LNCAP (cell line): ENCODE results near the gene SNRPD1.

Experiments used
- CTCF ChIP-seq: fragments of 450-650 bp; IDR thresholded peaks from 2 replicates; pipeline ENCODE4 v1.5.1; 2017; ENCODE audit warnings: mild to moderate bottlenecking

Gene SNRPD1

DNA sequence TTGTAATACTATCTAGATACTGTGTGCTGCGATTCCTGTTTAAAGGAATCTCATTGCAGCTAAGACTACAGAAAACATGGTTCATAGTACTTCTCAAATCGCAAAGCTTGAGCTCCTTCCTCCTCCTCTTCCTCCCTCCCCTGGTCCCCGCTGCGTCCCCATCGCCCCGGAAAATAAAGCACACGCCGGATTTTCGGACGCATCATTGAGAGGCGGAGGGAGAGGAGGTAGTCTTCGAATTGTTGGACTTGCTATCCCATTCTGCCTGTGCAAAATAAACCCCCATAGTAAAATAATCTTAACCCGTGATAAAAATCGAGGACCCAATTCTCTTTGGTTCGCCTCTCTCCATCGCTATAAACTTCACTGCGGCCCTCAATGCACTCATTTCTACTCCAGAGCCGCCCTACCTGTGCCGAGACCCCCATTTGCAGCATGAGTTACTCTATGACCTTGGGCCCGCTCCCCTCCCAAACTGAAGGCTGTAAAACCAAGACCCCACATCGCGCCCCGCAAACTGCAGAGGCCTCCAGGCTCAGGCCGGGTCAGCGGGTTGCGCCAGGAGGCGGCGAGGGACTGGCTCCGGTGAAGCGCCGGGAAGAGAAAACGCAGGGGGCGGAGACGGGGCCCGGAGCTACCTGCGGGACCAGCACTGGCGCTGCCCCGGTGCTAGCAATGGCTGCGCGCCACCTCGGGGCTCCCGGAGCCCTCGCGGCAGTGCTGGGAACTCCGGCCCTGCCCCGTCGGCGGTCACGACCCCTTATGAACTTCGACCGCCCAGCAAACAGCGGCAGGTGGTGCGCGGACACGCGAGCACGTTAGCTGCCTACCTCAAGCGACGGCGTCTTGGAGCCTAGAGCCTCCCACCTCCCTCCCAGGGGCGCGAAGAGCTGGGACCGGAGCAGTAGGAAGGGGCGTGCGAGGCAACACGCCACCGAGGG is 12.3 kb upstream of the SNRPD1 start:
- no peak for TF ChIP-seq CTCF

DNA sequence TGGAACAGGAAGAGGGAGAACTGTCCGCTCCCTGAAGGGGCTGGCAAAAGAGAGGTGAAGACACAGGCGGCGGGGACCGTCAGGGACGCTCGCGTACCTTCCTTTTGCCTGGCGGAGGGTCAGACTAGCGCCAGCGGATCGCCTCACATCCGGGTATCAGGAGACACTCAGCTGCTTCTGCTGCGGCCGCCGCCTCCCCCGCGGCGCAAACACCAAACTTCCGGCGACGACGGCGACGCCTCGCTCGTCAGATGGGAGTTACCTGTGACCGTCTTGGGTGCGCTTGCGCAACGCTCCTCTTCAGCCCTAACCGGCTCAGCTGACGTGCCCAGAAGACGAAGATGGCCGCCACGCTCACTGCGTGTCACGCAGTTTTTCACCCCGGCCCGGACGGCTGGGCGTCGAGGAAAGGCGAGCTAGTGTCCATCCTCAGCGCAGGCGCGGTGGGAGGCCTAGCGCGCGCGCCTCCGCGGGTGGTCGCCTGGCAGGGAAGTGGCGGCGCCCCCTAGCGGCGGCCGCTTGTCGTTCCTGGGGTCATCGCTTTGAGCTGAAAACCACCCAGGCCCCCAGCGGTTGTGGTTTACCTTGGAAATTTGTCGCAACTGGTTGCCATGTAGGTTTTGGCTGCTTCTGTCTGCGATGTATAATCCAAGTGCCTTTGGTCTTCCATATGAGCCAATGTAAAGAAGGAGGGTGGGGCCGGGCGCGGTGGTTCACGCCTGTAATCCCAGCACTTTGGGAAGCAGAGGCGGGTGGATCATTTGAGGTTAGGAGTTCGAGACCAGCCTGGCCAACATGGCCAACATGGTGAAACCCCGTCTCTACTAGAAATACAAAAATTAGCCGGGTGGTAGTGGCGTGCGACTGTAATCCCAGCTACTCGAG is 11.3 kb upstream of the SNRPD1 start, which contains the start of gene ESCO1:
Gene ESCO1 (minus strand): TSS at position 179 of the 885 bp plus-strand sequence. CDS start 25,861 bp downstream, outside the sequence.
- TF ChIP-seq CTCF = peak; percentile 98

DNA sequence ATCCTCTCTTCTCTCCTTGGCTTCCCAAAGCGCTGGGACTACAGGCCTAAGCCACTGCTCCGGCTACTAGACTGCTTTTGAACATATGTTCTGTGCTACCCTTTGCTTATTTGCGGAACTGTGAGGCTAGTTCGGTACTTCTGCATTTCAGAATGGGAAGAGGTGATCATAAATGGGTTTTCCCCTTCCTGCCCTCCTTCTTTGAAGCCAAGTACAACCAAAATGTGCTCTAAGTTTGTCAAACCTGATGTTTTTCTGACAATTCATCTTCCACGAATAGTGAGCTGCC is 9.9 kb upstream of the SNRPD1 start:
- TF ChIP-seq CTCF = no peak

- no peak for TF ChIP-seq CTCF
Observed at GRCh38 chr18:21604671-21605070, 7.4 kb upstream of the SNRPD1 start.

- TF ChIP-seq CTCF = no peak
Observed at GRCh38 chr18:21605213-21605612, 6.9 kb upstream of the SNRPD1 start.

- no peak for TF ChIP-seq CTCF
Observed at GRCh38 chr18:21629089-21629832, 17.1 kb downstream of the SNRPD1 start.

- no peak; the same call in 1 of the 2 replicates for TF ChIP-seq CTCF
Observed at GRCh38 chr18:21632393-21632792, 20.3 kb downstream of the SNRPD1 start.
